ENCODE data around the gene JOSD2. TPM values are rescaled to one million over a fixed set of nuclear protein-coding genes. Genes with fewer than 3 reads are reported as not detected.

Gene JOSD2
- total RNA-seq, 1 experiment from 2014 or later, result 5.4 TPM

- H4K8ac ChIP-seq (replicated peaks; ENCODE audit: insufficient read length, low read depth, low read length), result no peak overlapping the region
- no peak overlapping the region for H2AFZ ChIP-seq (ENCODE audit: low read length)
- H3K18ac ChIP-seq (ENCODE audit: insufficient read length, low read depth, low read length), result no peak overlapping the region
- H3K4ac ChIP-seq (ENCODE audit: low read depth, low read length), result no peak overlapping the region
- no peak overlapping the region for H3T11ph ChIP-seq (ENCODE audit: low read length)
- Mint-ChIP-seq H3K4me1 (peaks cover 15 to 24% of the 10 kb centered on the region in 2 experiments), H3K27me3 (ENCODE audit: low read depth) (peaks cover 62% of the 10 kb centered on the region), H3K4me3 (no peak overlapping the region; a peak in 1 of 5 replicates), H3K9me3 (peaks cover 6 to 13% of the 10 kb centered on the region in 2 experiments; a peak in 4 of 5 replicates), H3K36me3 (ENCODE audit: insufficient read depth in 1 of 3, low read depth in 3 of 3) (peaks cover 0 to 6% (median 0%) of the 10 kb centered on the region in 3 experiments; a peak in 4 of 7 replicates), H3K27ac (no peak overlapping the region)
- no peak overlapping the region for H4K5ac ChIP-seq (ENCODE audit: insufficient read length, low read depth, low read length)
- WGBS (ENCODE audit: extremely low coverage, insufficient read length, low lambda C conversion rate), result no CpG with 5 or more reads among the region's 5 CpGs
- H3K27ac ChIP-seq (ENCODE audit: insufficient read length, low read depth, low read length), result no peak overlapping the region
- DNase-seq, result no peak
- no peak overlapping the region for H3K4me2 ChIP-seq (ENCODE audit: insufficient read depth, insufficient read length, low read length)
- H3K23me2 ChIP-seq (ENCODE audit: insufficient read length, low read depth, low read length, poor library complexity, severe bottlenecking), result peaks cover 5% of the 10 kb centered on the region
- H3K9ac ChIP-seq (ENCODE audit: extremely low read depth, insufficient read length, low read length), result no peak overlapping the region
- H3K27me3 ChIP-seq (ENCODE audit: insufficient read depth, low read length), result peaks cover 30% of the 10 kb centered on the region; the same call in 1 of the 2 replicates
- H4K20me1 ChIP-seq (ENCODE audit: control insufficient read depth, insufficient read depth, insufficient read length), result no peaks in the 10 kb centered on the region
- no peak for TF ChIP-seq CTCF (conservative IDR thresholded peaks at IDR 0.05)
- H3K4me1 ChIP-seq (ENCODE audit: insufficient read depth, low read length), result peaks cover 4% of the 10 kb centered on the region; the same call in 1 of the 2 replicates
- no peak overlapping the region for H2BK20ac ChIP-seq (ENCODE audit: low read depth, low read length, poor library complexity, severe bottlenecking)
- no peaks in the 10 kb centered on the region for H3K79me2 ChIP-seq (ENCODE audit: insufficient read depth, low read length)
- no peak overlapping the region for H3K23ac ChIP-seq (ENCODE audit: insufficient read length, low read depth, low read length)
- H3K9me3 ChIP-seq (ENCODE audit: control insufficient read depth, low read depth, low read length), result no peaks in the 10 kb centered on the region
- H2AK5ac ChIP-seq (ENCODE audit: insufficient read length, low read length), result no peak overlapping the region
- no peak overlapping the region for H2BK5ac ChIP-seq (ENCODE audit: insufficient read length, low read length)
- no peak overlapping the region for H3K14ac ChIP-seq (ENCODE audit: insufficient read depth, low read length)
- no peak overlapping the region for H2BK12ac ChIP-seq (ENCODE audit: insufficient read length, low read depth, low read length)
- no peaks in the 10 kb centered on the region for H3K79me1 ChIP-seq (ENCODE audit: insufficient read depth, low read depth, low read length, poor library complexity, severe bottlenecking)
- H4K91ac ChIP-seq (ENCODE audit: insufficient read length, low read depth, low read length), result no peak overlapping the region
- no peak overlapping the region for H2BK15ac ChIP-seq (ENCODE audit: low read depth, low read length)
- H2BK120ac ChIP-seq (ENCODE audit: low read depth, low read length, poor library complexity, severe bottlenecking), result no peak overlapping the region
- no peak overlapping the region for H3K56ac ChIP-seq (ENCODE audit: insufficient read length, low read depth, low read length)
Measured at GRCh38 chr19:50495020-50495531, 15.9 kb downstream of the JOSD2 start.

Data from H9 (cell line).